ENCODE results near the gene FYCO1.
A peak's percentile ranks its signal among the peaks of the same experiment; 100 is the strongest.
"Not testable (repeated sequence)": the region's sequence is repeated elsewhere in the genome, so short reads cannot be mapped to it uniquely, and the experiment has no call there.

Gene FYCO1

GRCh38 chr3:46021516-46021915 is 25.9 kb upstream of the FYCO1 start:
- DNase-seq: no peak
- TF ChIP-seq GATA1 (IDR thresholded peaks at IDR 0.05; ENCODE audit: low read depth, low read length) (no peak), POLR2A (IDR thresholded peaks at IDR 0.05; ENCODE audit: low read length) (no peak)

GRCh38 chr3:46020766-46021510 is 25.3 kb upstream of the FYCO1 start:
- no peak for TF ChIP-seq POLR2A (IDR thresholded peaks at IDR 0.05; ENCODE audit: low read length)
- TF ChIP-seq GATA1 (IDR thresholded peaks at IDR 0.05; ENCODE audit: low read depth, low read length): no peak
- no peak for DNase-seq

GRCh38 chr3:46019707-46020106 is 24.1 kb upstream of the FYCO1 start:
- DNase-seq: no peak
- TF ChIP-seq POLR2A (IDR thresholded peaks at IDR 0.05; ENCODE audit: low read length) (no peak), GATA1 (IDR thresholded peaks at IDR 0.05; ENCODE audit: low read depth, low read length) (no peak)

GRCh38 chr3:46017720-46018119 is 22.1 kb upstream of the FYCO1 start:
- TF ChIP-seq GATA1 (IDR thresholded peaks at IDR 0.05; ENCODE audit: low read depth, low read length): no peak
- no peak for TF ChIP-seq POLR2A (IDR thresholded peaks at IDR 0.05; ENCODE audit: low read length)
- DNase-seq: peak in 1 of 2 experiments; percentile 7

- no peak for TF ChIP-seq POLR2A (IDR thresholded peaks at IDR 0.05; ENCODE audit: low read length)
- no peak for TF ChIP-seq GATA1 (IDR thresholded peaks at IDR 0.05; ENCODE audit: low read depth, low read length)
- DNase-seq: peak; percentile 12 to 63
Measured at GRCh38 chr3:46013316-46014094, 17.9 kb upstream of the FYCO1 start.

GRCh38 chr3:46012246-46012645 is 16.6 kb upstream of the FYCO1 start:
- TF ChIP-seq GATA1 (IDR thresholded peaks at IDR 0.05; ENCODE audit: low read depth, low read length): no peak
- TF ChIP-seq POLR2A (IDR thresholded peaks at IDR 0.05; ENCODE audit: low read length): no peak
- DNase-seq: peak; percentile 15 to 44

GRCh38 chr3:46010519-46011113 is 15.0 kb upstream of the FYCO1 start:
- TF ChIP-seq POLR2A (IDR thresholded peaks at IDR 0.05; ENCODE audit: low read length) (no peak), GATA1 (IDR thresholded peaks at IDR 0.05; ENCODE audit: low read depth, low read length) (no peak)
- no peak for DNase-seq

- TF ChIP-seq GATA1 (IDR thresholded peaks at IDR 0.05; ENCODE audit: low read depth, low read length) (no peak), POLR2A (IDR thresholded peaks at IDR 0.05; ENCODE audit: low read length) (no peak)
- DNase-seq: no peak
Measured at GRCh38 chr3:46008058-46008457, 12.4 kb upstream of the FYCO1 start.

- TF ChIP-seq GATA1 (IDR thresholded peaks at IDR 0.05; ENCODE audit: low read depth, low read length) (no peak), POLR2A (IDR thresholded peaks at IDR 0.05; ENCODE audit: low read length) (no peak)
- no peak for DNase-seq
Measured at GRCh38 chr3:46007280-46007679, 11.7 kb upstream of the FYCO1 start.

GRCh38 chr3:46006238-46007032 is 10.8 kb upstream of the FYCO1 start:
- no peak for DNase-seq
- no peak for TF ChIP-seq GATA1 (IDR thresholded peaks at IDR 0.05; ENCODE audit: low read depth, low read length)
- TF ChIP-seq POLR2A (IDR thresholded peaks at IDR 0.05; ENCODE audit: low read length): no peak

GRCh38 chr3:46003706-46004105 is 8.1 kb upstream of the FYCO1 start:
- DNase-seq: not testable (repeated sequence)

GRCh38 chr3:46001178-46001577 is 5.6 kb upstream of the FYCO1 start:
- TF ChIP-seq POLR2A (IDR thresholded peaks at IDR 0.05; ENCODE audit: low read length): no peak
- no peak for TF ChIP-seq GATA1 (IDR thresholded peaks at IDR 0.05; ENCODE audit: low read depth, low read length)
- DNase-seq: no peak

GRCh38 chr3:45997942-45998341 is 2.3 kb upstream of the FYCO1 start:
- TF ChIP-seq POLR2A (IDR thresholded peaks at IDR 0.05; ENCODE audit: low read length): no peak
- no peak for TF ChIP-seq GATA1 (IDR thresholded peaks at IDR 0.05; ENCODE audit: low read depth, low read length)
- DNase-seq: no peak

- DNase-seq: not testable (repeated sequence)
Measured at GRCh38 chr3:45997499-45997898, 1.9 kb upstream of the FYCO1 start.

Measured in erythroblast (primary cell).